Effector CD4-positive, alpha-beta T cell (primary cell): Measurements from ENCODE around the gene AGAP1.

ENCODE experiments used
- DNase-seq: peaks from one replicate; pipeline ENCODE4 v3.0.0-alpha.2; 2020

AGAP1 gene

DNA sequence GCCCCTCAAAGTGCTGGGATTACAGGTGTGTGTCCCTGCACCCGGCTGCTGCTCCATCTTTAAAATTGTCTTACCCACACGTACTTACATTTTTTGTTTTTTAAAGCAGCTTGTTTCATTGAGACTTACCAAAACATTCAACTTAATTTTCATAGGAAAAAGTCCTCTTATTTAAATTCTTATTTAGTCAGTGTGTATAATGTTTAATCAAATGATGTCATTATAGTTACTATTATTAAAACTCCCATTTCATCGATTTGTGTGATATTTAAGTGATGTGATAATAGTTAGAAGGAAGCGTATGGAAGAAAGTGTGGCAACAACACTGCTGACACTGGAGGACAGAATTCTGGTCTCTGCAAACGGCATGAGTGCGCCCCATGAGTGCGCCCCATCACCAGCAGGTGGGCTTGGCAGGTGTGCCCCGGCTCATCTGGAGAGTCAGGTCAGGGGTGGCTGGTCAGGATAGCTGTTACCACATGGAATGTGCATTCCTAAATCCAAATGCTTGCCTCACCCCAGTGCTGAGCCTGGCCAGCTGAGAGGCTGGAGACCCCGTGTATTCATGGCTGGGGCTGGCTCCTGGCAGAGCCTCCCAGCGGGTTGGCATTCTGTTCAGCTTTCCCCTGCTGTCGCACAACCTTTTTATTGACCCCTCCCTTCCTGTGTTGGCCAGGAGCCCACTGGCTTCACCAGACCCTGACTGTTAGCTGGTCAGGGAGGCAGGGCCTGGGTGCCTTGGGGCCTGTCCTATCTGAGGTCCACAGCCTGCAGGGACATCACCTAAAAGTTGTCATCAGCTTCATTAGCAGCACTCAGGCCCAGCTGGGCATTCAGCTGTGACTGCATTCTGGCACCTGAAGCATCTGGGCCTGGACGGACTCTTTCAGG is 79.7 kb downstream of the AGAP1 start:
- DNase-seq = no peak

DNA sequence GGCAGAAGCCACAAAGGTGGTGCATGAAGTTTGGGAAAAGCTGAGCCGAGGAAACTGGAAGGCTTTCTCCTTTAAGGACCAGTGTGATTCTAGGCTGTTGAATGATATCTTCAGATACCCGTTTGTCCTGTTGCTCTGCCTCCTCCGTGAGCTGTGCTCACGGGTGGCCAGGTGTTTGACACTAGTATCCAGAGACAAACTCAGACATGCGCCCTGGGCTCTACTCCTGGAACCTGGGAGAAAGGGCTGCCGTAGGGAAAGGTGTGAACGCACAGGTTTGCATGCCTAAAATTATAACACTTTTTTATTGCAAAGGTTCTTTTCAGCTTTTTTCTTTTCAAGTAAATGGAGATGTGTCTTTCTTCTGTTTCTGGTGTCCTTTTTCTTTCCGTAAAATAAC is 81.6 kb downstream of the AGAP1 start:
- DNase-seq = no peak

DNA sequence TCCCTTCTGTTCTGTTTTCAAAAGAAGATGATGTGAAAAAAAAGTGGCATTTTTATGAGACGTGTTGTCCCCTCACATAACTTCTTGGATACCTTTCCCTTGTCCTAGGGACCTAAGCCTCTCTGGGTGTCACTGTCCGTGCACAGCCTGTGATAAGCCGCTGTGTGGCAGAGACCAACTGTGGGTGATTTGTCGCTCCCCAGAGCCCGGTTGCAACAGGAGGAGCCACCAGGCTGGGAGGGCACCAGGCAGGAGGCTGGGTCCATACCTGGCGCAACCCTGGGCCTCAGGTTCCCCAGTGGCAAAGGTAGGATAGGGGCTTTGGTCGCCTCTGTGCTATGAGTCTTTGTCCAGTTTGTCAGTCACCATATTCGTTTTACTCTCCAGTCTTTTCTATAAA is 82.1 kb downstream of the AGAP1 start:
- no peak for DNase-seq

DNA sequence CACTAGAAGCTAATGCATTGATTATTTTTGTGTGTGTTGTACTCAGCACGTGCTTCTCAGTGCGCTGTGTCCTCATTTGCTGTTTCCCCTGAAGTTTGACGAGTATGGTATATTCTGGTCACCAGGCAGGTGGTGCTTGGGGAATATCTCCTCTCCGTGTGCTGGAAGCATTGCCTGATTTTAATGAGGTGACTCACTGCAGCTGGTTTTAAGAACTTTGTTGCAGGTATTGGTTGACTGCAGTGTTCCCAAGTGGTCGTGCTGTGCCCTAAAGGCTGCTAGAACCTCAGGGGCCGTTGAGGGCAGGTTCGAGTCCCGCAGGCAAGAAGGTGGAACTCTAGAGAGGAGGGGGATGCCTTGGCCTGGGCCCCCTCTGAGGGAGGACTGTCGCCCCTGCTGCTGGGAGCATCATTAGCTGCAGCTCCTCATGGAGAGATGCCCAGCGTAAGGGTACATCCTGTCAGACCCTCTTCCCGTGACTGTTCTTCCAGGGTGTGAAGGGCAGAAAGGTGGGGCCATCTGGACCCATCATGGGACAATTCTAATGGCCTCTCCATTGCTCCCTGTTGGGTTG is 82.6 kb downstream of the AGAP1 start:
- no peak for DNase-seq

DNA sequence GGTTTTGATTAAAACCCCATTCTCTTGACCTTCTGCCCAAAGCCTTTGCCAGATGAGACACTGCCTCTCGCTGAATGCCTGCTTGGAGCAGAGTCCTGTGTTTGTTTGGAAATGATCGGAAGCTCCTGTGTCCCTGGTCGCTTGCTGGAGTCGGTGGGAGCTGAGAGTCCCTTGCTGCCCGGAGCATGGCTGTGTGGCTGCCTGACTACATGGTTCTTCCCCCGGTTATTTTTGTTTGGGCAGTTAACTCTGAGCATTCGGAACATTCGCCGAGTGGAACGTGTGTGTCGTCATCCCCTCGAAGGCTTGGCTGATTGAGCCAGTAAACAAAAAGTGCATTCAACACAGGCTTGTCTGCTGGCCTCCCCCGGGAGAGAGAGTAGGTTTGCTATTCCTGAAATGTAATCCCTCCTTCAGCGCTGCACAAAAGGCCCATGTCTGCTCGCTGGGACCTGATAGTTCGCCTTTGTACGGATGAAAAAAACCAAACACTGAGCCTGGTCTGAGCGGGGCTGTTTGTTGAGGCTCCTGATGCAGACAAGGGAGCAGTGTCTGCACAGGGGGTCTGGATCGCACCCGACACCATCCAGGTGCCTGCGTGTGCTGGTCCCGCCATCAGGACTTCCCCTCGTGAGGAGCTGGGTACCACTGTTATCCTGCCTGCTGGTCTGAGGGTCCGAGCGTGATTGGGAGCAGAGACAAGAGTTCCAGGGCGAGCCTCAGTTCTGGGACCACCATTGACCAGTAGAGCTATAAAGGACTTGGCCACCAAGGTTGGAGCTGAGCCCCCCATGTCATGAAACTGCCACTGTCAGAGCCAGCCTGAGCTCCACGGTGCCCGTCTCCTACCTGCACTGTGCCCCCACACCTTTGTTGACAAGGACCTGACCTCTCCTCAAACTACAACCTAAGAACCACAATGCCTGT is 83.8 kb downstream of the AGAP1 start:
- no peak for DNase-seq

DNA sequence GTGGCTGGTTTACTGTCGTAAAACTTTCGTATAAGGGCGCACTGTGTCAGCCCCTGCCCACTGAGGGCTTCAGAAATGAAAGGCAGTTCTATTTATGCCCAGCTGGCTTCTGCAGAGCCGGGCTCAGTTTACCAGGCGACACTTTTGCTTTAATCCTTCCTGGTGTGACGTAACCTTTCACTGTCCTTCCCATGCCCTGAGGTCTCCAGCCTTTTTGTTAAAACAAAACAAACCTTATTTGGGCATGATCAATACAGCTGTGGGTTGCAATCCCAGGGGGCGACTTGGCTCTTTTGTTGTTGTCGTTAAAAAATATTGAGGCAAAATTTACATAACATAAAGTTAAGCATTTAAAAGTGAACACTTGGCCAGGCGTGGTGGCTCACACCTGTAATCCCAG is 85.3 kb downstream of the AGAP1 start:
- DNase-seq = no peak

DNA sequence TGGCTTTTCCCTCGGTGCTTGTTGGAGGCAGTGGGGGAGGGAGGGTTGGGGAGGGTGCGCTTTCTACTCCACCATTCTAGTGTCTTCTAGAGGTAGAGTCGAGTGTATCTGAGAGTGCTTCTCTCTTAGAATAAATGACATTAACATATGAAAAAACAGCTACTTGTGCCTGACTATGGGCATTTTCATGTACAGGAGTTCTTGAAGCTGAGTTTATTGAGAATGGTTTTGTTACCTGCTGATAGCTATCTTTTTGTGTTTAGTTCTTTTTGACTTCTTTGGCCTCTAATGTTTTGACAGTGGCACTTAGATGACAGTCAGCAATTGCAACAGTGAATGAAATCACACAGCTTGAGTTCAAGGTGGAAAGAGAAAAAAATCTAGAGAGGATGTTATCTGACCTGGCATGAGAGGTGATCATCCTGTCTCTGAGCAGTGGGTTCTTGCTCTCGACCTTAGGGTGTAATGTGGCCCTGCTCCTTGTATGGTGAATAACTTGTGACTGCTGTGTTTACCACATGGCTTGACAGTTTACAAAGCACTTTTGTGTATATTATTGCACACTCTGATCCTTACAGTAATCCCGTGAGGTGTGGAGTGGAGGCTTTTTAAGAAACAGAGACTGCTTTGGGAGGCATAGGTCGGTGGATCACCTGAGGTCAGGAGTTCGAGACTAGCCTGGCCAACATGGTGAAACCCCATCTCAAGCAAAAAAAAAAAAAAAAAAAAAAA is 86.7 kb downstream of the AGAP1 start:
- DNase-seq = no peak

DNA sequence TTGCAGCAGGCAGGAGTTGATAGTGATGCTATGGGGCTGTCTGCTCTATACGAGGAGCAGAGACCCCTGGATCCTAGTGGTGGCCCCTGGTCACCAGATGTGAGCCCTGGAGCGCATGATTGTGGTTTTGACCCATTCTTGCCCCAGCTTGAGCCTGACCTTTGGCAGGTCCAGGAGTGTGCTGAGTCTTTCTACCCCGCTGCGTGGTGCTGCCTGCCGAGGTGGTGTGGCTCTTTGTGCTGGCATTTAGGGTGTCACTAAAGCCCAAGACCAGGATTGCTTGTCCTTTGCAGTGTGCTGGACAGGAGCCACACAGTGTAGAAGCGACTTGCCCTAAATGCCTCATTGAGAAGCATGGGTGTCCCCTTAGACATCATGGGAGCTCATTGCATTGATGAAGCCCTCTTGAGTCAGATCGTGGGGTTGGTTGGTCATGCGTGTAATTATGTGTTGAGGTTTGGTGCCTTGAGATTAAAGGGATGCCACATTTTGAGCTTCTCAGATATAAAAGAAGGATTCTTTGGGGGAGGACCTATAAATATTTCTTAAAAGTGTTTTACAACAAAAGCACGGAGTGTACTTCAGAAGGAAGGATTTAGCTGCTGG is 88.3 kb downstream of the AGAP1 start:
- DNase-seq = no peak

DNA sequence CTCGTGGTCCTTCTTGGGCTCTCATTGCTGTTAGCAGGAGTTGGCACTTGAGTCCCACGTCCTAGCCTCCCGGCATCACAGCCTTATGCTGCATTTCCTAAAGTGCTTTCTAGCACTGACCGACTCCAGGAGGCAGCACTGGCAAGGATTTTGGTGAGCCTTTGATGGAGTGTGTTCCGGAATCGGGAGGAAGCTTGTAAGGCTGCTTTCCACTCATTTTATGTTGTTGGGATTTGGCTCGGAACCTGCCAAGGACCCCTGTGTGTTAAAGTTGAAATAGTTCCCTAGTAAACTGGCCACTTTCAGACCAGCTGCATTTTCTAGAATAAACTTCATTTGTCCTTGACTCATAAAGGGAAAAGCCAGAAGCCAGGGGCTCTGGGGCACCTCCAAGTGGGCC is 88.9 kb downstream of the AGAP1 start:
- DNase-seq = no peak

DNA sequence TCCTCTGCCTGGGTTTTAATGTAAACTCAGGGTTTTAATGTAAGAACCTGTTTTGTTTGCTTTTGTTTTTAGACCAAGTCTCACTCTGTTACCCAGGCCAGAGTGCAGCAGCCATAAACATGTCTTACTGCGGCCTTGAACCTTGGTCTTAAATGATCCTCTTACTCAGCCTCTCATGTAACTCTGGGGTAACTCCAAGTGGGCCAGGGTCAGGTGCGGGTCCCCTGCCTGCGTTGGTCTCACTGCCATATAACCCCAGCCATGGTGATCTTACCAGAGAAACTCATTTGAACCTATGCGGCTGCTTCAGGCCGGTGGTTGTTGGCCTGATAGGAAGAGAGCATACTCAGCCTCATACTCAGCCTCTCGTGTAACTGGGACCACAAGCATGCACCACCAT is 89.3 kb downstream of the AGAP1 start:
- DNase-seq = no peak

DNA sequence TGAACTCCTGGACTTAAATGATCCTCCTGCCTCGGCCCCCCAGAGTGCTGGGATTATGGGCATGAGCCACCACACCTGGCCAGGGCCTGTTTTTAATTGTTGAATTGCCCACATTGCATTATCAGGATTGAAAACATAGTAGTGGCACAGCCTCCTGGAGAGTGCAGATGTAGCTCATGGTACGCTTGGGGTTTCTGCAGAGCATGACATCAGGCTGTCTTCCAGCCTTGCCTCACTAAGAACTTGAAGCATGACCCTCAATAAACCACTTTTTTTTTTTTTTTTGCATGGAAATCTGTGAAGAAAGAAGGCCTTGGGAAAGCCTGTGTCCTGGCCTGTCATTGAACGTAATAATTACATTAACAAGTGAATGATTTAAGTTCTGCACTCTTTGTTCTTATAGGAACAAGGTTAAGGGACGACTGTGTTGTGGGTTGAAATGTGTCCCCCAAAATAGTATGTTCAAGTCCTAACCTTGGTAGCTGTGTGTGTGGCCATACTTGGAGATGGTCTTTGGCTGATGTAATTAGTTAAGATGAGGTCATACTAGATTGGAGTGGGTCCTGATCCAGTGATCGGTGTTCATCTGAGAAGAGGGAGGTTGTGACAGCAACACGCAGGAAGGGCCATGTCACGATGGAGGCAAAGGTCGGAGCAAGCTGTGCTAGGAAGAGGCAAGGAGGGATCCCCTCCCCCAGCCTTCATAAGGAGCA is 90.2 kb downstream of the AGAP1 start:
- no peak for DNase-seq

DNA sequence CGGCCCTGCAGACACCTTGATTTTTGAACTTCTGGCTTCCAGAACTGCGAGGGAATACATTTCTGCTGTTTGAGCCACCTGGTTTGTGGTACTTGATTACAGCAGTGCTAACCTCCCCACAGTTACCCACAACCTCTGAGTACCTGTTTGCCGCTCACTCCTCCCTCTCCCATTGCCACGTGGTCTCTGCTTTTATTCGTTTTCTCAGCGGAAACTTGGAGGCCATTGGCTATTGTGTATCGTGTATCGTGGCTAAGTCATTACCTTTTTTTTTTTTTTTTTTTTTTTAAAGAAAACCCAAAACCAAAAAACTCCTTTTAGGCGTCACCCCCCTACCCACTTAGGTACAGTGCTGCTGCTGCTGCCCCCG is 90.8 kb downstream of the AGAP1 start:
- DNase-seq = no peak

DNA sequence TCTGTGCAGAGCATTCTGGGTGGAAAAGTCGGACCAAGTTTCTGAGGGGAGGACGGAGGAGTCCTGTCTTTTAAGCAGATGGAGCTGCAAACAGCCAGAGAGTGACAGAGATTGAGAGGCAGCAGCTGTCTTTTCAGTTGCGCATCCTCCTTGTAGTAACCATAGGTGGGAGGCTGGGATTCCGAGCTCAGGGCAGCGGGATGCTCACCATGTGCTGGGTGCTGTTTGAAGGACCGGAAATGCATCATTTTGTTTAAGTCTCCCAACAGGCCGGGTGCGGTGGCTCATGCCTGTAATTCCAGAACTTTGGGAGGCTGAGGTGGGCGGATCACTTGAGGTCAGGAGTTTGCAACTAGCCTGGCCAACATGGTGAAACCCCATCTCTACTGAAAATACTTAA is 93.4 kb downstream of the AGAP1 start:
- DNase-seq = no peak

DNA sequence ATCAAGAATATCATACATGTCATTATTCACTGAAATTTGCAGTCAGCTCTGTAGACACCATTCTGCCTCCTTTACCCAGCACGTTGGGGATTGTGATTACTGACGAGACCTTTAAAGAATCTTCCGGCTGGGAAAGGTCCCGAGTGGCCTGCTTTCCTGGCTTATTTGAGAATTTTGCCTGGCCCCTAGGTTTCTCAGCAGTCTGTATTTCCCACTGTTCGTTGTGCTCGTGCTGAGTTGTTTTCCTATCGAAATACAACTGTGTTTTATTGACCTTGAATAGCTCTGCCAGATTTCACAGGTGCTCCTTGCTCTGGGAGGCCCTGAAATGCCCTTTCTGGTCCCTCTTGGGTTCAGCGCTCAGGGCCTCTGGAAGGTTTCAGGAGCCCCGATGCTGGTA is 94.9 kb downstream of the AGAP1 start:
- no peak for DNase-seq

DNA sequence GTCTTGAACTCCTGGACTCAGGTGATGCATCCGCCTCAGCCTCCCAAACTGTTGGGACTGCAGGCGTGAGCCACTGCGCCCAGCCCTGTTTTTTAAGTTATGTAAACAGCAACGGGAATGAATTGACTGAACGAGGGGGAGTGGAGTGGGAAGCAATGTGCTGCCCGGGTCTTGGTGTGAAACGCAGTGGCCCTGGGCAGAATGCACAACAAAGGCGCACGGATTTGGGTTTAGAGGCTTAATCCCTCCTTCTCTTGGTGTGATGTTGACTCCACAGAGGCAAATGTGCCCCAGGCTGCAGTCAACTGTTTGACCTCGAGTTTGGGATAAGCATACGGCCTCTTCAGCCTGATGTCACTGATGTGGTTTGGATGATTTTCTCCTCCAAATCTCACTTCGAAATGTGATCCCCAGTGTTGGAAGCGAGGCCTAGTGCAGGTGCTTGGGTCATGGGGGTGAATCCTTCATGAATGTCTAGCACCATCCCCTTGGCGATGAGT is 97.4 kb downstream of the AGAP1 start:
- no peak for DNase-seq

DNA sequence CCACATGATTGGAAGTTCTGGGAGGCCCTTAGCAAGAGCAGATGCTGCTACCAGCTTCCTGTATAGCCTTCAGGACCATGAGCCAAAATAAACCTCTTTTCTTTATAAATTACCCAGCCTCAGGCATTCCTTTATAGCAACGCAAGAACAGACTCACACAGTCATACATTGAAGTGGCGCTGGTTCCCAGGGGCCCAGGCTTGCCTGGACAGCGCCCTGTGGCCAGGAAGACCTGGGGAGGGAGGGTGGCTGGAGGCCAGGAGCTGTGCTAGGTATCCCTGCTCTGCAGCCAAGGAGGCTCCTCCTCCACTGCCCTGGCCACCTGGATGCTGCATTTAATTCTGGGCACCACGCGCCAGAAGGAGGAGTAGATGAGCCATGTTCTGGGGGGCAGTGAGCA is 98.1 kb downstream of the AGAP1 start:
- DNase-seq = no peak

DNA sequence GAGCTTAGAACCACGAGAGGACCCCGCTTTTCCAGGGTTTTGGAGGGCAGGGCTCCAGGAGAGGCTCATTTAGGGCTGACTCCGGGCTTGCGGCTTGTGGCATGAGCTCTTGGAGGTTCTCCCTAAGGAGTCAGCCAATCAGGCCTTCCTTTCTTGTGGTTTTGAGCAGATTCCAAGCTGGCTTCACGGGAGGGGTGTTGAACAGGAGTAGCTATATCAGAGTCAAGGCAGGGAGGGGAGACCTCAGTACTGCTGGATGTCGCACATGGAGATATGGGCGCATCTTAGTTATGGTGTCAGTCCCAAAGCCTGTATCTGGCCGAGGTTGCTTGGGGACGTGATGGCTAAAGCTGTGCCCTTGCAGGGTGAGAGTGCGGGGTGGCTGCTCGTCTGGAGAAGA is 98.6 kb downstream of the AGAP1 start:
- no peak for DNase-seq

DNA sequence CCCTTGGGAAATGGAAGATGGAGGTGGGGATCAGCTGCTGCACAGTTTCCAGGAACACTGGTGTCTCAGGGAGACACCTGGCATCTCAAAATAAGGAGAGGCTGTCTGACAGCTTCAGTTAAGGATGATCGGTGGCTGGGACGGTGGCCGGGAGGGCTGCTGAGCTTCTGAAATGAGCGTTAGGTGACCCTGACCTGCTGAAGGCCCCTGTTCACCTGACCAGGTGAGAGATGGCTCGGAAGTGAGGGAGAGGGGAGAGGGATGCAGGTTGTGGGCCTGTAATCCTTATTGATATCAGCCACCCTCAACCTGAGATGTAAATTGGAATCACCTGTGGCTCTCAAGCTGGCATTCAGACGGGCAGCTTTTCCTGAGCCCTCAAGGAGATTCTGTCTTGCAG is 99.0 kb downstream of the AGAP1 start:
- DNase-seq = no peak

DNA sequence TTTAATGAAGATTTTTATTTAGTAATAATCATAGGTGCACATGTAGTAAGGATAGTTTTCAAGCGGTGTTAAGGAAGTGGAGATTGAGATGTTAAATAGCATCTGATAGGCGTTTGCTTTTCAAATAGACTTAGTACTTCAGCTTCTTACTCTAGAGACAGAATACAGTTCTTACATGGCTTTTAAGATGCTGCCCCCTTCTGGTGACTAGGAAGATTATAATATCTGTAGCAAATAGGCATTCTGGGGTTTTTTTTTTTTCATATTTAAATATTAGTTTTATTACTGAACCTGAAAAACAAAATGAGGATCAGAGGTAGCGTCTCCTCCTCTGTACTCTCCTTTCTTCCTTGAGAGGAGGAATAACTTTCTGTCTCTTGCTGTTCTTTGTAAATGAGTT is 100.2 kb downstream of the AGAP1 start:
- no peak for DNase-seq

DNA sequence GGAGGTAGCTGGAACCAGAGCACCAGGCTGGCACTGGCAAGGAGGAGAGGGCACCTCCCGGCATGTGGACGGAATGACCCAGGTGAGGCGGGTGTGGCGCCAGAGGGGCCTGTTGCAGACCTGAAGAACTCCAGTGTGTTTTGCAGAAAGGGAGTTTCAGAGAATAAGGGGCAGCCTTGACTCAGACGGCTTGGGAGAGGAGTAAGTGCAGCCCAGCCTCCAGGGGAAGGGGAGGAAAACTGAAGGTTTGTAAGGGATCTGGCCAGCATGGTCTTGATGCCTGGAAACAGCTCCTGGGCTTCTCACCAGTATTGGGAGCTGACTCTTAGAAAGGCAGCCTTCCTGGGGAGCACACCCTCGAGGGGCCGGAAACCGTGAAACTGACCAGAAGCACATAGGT is 101.1 kb downstream of the AGAP1 start:
- DNase-seq = no peak

DNA sequence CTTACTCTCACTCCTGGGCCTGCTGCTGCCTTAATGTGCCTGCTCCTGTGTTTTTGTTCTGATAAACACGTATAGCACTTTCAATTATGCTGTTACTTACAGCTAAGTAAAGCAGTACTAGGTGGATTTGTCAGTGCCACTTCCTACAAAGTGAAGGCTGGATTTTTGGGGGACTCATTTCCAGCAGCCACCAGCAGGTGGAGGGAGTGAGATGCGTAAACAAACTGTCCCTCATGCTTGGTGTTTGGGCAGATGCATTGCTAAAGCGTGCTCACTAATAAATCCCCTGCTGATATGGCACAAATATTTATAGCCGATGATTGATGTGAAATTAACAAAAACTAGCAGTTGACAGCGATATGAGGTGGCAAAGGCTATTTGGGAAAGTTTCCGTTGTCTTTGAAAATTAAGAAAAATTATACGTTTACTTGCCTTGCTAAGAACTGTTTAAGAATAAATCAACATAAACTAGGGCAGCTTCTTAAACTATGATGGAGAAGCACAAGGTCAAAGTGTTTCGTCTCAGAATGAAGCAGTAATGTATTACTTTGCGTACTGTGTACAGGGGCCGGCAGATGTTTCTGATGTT is 101.7 kb downstream of the AGAP1 start:
- DNase-seq = no peak
